ENCODE data around the gene HTD2. TPM values are rescaled to one million over a fixed set of nuclear protein-coding genes. Genes with fewer than 3 reads are reported as not detected.

HTD2 gene
- total RNA-seq, 1 experiment from 2014 or later: 13.5 TPM

- Histone ChIP-seq H3K36me3 (ENCODE audit: control insufficient read depth in 1 of 2, insufficient read depth in 2 of 2, low read length in 2 of 2) (no peaks in the 10 kb centered on the region), H3K4me3 (replicated peaks in 1 of 2; ENCODE audit: low read depth in 1 of 2, low read length in 2 of 2) (no peak overlapping the region), H3K27ac (ENCODE audit: low read depth, low read length) (no peak overlapping the region), H2AFZ (ENCODE audit: low read depth, low read length, poor library complexity, severe bottlenecking) (no peak overlapping the region), H3K9ac (ENCODE audit: low read length) (no peak overlapping the region), H3K4me2 (ENCODE audit: low read length) (no peak overlapping the region), H3K27me3 (ENCODE audit: insufficient read depth, low read length) (no peaks in the 10 kb centered on the region), H3K4me1 (ENCODE audit: control insufficient read depth in 1 of 2, insufficient read depth in 2 of 2, low read length in 2 of 2) (no peaks in the 10 kb centered on the region), H3K9me3 (ENCODE audit: control insufficient read depth in 1 of 2, insufficient read depth in 1 of 2, low read depth in 1 of 2, low read length in 2 of 2) (no peaks in the 10 kb centered on the region), H3K9me2 (ENCODE audit: insufficient read depth) (no peaks in the 10 kb centered on the region), H4K20me1 (ENCODE audit: insufficient read depth) (no peaks in the 10 kb centered on the region), H3K79me2 (ENCODE audit: insufficient read depth, low read length) (no peaks in the 10 kb centered on the region)
- ATAC-seq (no peak), DNase-seq (ENCODE audit: low read depth, low spot score) (no peak)
- ChIA-PET CTCF (interaction anchor here (8.2 kb wide), 1 partner anchor 108 kb away, joined by 116 read pairs; no protein-coding TSS in a partner anchor), POLR2A (interaction anchor here (1.5 kb wide), 1 partner anchor 10 kb away, joined by 6 read pairs; the partner anchor contains the start of genes HTD2 and RPP14), RAD21 (ENCODE audit: low non-redundant PET in 1 of 2, low total read pairs in 2 of 2, uncharacterized antibody in 2 of 2, unreplicated experiment in 2 of 2) (no interaction called here)
- TF ChIP-seq ATF3 (IDR thresholded peaks at IDR 0.05) (no peak), REST (IDR thresholded peaks at IDR 0.05; ENCODE audit: low read depth) (no peak), EGR1 (IDR thresholded peaks at IDR 0.05; ENCODE audit: low read depth) (no peak), SRF (IDR thresholded peaks at IDR 0.05; ENCODE audit: low read depth) (no peak), ZNF274 (IDR thresholded peaks at IDR 0.05; ENCODE audit: low read depth, low read length) (no peak), MAX (IDR thresholded peaks at IDR 0.05) (no peak), ZBTB33 (IDR thresholded peaks at IDR 0.05; ENCODE audit: extremely low read depth, insufficient replicate concordance, low read length) (no peak), CEBPB (IDR thresholded peaks at IDR 0.05; ENCODE audit: low read depth) (no peak), RAD21 (IDR thresholded peaks at IDR 0.05; ENCODE audit: low read depth) (no peak), TCF7L2 (IDR thresholded peaks at IDR 0.05; ENCODE audit: borderline replicate concordance, extremely low read depth, insufficient read depth, insufficient read length) (no peak)
- intact Hi-C loops (cut with micrococcal nuclease): no loop called here
- BruUV-seq (replicated peaks): no TSS peak
These were observed 10.1 kb upstream of the HTD2 start for GRCh38 chr3:58296269-58296668.
